Daoy (cell line): ENCODE data around the gene TBPL1. TPM values are rescaled to one million over a fixed set of nuclear protein-coding genes. Genes with fewer than 3 reads are reported as not detected.

ENCODE experiments used
- total RNA-seq: library from RNA; depleted of rRNA; stranded (reverse); fragments of >200 nt; shearing (Covaris generic); gene quantifications from 2 replicates; pipeline ENCODE4 v1.2.3, GENCODE V29; 2014; rRNA removed

Gene TBPL1
- total RNA-seq, 1 experiment from 2014 or later: 69.7 TPM

Other genes starting within 250 kb of the TBPL1 start
- not detected in 2 replicates for gene TCF21, start 64.1 kb upstream of the TBPL1 start, total RNA-seq
- 0.36 and 0.69 TPM in 2 replicates for gene SLC2A12, start 99.4 kb downstream of the TBPL1 start, total RNA-seq